Right renal pelvis (tissue), 4 donors: ENCODE measurements around the gene KIAA0930. TPM values are rescaled to one million over a fixed set of nuclear protein-coding genes. Genes with fewer than 3 reads are reported as not detected.
"Not testable (repeated sequence)": the region's sequence is repeated elsewhere in the genome, so short reads cannot be mapped to it uniquely, and the experiment has no call there.

ENCODE experiments used
- DNase-seq, 4 donors: peaks; one replicate each; pipeline ENCODE4 v3.0.0-alpha.2; 2013; ENCODE audit warnings: low read depth in 4 of 4, low spot score in 3 of 4, missing footprints in 1 of 4
- polyA plus RNA-seq, 4 donors: library from polyadenylated mRNA; unstranded; fragments of 120-200 nt; gene quantifications; one replicate each; pipeline ENCODE4 v1.2.1, GENCODE V29; 2013; ENCODE audit not compliant: insufficient read length in 4 of 4

KIAA0930 gene
- polyA plus RNA-seq, 4 donors = 18.3 to 24.9 (median 21.3) TPM

DNA sequence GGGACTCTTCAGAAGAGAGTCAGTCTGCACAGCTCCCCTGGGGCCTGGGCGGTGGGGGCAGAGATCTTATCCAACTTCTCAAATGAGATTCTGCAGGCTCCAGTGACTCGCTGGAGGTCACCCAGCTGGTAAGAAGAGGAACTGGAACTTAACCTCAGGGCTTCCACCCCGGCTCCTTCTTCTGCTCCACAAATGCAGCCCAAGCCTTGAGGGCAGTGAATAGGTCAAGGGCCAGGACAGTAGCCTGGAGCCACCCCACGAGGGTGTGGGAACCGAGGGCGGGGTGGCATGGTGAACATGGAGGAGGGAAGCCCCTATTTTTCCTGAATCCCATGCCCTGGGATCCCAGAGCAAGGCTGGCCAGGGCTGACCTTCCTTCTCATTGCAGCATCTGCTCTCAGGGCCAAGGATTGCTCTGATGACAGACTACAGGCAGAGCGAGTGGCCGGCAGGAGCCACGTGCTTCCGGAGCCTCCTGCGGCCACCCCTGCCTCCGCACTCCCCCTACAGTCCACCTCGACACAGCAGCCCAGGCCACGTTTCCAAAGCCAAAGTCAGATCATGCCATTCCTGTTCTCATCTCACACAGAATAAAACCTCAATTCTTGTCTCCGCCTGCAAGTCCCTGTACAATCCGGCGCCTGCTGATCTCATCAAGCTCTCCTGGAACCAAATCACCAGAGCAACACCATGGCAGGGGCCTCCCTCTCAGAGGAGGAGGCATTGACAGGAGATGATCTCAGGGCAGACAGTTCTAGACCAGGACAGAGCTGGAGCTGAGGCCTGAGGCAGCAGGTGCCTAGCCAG, 23.0 kb upstream of the KIAA0930 start:
- no peak for DNase-seq

DNA sequence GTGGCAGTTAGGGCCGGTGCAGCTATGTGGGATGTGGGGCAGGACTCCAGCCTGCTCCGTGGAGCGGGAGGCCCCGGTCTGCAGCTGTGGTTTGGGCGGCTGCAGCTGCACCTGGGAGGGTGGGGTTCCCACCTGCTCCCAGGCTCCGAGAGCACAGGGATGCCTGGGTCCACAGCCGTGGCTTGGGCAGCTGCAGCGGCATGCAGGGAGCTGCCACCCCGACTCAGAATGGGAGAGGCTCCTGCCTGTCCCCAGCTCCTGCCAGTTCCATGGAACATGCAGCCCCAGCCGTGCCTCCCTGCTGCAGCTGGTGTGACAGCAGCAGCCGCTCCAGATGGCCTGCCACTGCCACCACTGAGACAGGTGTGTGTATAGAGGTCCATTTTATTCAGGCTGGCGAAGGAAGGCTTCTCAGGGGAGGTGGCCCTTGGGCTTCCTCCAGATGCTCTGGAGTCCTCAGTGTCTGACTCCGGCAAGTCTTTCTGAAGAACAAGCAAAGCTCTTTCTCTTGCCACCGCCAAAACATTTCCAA, 22.3 kb upstream of the KIAA0930 start:
- DNase-seq = no peak

DNA sequence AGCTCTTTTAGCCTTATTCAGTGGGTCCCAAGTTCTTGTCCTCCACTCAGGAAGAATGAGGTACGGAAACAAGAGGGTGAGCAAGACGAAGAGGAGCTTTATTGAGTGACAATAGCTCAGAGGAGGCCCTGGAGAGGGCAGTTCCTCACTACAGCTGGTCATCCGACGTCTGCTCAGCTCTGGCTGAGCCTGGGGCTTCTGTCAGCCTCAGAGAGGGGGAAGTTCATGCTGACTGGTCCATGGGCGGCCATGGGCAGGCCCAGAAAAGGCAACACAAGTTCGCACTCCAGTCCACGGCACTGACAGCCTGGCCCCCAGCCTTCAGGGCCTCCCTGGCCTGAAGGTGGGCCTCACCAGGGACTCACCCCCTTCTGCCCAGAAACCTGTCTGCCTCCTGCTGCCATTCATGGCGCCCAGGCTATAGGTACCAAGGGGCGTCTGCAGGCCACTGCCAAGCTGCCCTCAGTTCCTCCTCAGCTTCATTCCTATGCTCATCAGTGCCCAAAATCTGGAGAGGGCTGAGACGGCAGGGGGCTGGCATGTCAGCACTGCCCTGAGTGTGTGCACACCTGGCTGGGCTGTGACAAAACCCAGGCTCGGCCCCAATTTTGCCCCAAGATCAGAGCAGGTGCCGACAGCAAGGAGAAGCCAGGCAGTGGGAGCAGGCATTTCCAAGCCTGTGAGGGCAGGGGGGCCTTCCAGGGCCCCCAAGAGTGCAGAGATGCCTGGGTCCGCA, 21.7 kb upstream of the KIAA0930 start:
- DNase-seq = no peak

DNA sequence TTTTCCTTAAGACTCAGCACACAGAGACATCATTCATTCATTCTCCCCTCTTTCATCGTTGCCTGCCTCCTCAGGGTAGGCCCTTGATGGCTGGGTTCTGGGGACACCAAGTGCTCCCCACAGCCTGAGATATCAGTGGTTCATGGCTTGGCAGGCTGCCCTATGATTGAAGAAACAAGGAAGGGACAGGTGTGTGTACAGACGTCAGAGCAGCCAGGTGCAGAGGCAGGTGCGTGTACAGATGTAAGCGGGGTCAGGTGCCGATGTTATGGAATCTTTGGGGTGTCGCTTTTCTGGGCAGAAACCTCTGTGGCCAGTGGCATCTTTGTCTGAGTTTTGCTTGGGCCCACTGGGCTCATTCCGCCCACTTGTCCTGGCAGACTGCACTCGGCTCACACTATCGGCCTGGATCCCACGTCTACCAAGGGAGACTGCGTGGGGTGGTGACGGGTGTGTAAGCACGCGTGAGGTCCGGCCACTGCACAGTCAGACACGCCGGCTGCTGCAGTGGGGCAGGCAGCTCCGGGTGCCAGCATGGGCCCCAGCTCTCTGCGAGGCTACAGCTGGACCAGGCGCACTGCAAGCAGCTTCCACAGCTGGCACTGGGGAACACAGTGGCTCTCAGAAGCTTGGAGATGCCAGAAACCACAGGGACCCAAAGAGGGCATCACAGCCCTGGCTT, 20.9 kb upstream of the KIAA0930 start:
- DNase-seq = no peak

DNA sequence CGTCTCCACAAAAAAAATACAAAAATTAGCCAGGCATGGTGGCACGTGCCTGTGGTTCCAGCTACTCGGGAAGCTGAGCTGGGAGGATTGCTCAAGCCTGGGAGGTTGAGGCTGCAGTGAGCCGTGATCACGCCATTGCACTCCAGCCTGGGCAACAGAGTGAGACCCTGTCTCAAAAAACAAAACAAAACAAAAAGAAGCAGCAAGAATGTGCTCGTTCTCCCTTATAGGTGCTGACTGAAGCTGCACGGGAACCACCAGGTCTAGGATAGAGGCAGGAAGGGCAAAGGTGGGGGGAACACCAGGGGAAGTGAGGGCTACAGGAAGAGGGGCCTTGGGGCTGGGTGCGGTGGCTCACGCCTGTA, 19.7 kb upstream of the KIAA0930 start:
- DNase-seq = not testable (repeated sequence)

DNA sequence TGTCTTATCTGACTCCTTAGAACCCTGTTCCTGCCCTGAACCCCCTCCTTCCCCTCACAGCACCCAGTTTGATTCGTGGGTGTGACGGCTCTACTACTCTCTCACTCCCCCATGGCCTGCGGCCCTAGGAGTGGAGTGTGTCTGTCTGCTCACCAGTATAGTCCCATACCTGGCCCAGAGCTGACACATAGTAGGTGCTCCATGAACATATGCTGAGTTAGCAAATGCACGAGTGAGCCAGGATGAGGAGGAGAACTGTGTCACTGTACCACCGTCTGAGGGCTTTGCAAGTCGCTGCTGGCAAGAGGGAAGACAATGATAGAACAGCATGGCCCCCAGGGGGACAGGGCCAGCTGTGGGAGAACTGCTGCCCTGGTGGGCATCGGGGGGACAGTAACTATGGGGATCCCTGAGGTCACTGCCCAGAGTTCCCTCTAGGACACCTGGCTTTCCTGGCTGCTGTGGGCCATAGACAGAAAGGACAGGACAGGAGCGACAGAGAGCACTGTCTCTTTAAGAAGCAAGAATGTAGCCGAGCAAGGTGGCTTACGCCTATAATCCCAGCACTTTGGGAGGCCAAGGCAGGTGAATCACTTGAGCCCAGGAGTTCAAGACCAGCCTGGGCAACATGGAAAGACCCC, 19.2 kb upstream of the KIAA0930 start:
- no peak for DNase-seq

DNA sequence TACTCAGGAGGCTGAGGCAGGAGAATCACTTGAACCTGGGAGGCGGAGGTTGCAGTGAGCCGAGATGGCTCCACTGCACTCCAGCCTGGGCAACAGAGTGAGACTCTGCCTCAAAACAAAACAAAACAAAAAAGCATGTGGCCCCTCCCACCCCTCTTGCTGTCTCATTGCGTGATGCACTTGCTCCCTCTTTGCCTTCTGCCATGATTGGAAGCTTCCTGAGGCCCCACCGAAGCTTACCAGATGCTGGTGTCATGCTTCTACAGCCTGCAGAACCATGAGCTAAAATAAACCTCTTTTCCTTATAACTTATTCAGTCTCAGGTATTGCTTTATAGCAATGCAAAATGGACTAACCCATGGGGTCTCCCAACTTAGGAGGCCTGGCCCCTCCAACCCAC, 17.2 kb upstream of the KIAA0930 start:
- DNase-seq = not testable (repeated sequence)

DNA sequence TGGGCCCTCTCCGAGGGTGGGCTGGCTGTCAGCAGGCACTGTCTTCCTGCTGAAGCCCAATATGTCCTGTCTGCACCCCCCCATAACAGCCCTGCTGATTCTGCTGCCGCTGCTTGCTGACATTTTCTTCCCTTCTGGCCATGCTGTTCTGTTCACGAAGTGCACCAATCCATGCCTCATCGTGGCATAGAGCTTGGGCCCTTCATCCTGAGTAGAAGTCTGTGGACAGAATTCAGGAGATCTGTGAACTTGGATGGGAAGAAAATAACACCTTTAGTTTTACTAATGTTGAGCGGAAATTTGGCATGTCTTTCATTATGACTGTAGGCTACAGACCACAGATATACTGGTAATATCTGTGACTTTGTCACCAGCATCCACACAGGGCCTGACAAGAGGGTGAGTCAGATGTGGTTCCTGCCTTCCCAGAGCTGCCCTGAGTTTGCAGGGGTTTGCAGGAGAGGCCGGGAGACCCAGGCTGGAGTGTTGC, 14.1 kb upstream of the KIAA0930 start:
- DNase-seq = no peak

DNA sequence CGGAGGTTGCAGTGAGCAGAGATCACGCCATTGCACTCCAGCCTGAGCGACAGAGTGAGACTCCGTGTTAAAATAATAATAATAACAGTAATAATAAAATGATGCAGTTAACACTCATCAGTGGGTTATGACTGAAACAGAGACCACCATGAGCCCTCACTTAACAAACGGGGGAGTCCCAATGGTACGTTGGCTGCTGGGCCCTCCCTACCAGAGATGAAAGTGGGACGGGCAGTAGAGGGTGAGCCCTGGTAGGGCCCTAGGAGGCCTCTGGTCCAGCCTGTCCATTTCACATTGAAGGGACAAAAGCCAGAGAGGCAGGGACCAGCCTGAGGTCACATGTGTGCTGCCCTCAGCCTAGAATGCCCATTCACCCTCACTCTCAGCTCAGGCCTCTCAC, 13.7 kb upstream of the KIAA0930 start:
- DNase-seq = no peak

DNA sequence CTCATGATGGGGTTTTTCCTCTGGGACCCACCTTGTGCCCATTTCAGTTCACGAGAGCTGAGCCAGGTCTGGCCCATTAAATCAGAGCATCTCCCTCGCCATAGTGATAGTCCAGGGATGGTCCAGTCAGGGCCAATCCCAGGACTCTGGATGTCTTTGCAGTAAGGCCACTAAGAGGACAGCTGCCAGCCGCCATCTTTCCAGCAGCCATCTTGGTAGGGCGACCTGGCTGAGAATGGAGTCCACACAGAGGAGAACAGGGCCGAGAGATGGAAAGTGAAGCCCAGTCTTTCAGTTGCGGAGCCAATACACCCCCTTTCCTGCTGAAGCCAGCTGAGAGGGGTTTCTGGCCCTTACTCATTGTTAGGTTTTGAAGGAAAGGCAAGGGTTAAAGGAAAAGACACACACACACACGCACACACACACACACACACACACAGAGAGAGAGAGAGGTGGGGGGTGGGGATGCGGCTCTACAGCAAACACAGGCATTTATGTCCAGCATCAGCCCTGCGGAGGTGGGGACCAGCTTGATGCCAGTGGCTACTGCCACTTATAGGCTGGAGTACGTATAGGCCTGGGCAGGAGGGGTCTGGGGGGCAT, 12.4 kb upstream of the KIAA0930 start:
- DNase-seq = no peak

DNA sequence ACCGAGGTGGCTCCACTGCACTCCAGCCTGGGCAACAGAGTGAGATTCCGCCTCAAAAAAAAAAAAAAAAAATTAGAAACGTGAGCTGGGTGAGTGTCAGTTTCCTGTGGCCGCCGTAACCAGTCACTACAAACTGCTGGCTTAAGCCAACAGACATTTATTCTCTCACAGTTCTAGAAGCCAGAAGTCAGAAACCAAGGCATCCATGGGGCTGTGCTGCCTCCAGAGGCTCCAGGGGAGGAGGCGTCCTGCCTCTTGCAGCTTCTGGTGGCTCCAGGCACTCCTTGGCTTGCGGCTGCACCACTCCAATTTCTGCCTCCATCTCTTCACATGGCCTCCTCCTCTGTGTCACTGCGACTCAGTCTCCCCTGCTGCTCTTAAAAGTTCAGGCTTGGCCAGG, 11.1 kb upstream of the KIAA0930 start:
- no peak for DNase-seq

DNA sequence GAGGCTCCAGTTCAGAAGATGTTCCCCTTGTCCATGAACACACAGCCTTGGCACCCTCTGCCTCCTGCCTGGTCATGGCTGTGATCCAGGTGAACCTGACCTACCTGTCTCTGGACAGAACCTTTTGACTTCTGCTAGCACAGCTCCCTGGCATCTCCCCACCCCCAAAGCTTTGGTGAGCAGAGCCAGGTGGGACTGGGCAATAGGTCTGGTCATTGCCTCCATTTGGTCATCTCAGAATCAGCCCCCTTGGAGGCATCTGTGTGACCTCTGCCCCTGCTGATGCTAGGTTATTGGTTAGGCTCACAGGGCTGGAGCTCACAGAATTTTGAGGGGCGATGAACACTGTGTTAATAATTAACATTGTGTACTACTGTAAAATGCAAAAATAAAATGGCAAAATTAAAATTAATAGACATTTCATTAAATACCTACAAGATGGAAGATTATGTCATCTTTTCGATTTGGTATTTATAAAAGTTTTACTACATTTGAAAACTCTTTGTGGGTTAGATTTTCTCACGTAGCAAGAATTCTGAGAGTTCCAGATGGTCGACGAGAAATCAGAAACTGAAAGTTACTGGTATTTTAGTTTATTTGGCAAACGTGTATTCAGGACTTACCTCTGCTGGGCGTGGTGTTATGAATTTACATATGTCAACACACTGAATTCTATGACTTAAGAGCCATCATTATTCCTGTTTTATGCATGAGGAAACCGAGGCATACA, 8.3 kb upstream of the KIAA0930 start:
- DNase-seq = no peak

DNA sequence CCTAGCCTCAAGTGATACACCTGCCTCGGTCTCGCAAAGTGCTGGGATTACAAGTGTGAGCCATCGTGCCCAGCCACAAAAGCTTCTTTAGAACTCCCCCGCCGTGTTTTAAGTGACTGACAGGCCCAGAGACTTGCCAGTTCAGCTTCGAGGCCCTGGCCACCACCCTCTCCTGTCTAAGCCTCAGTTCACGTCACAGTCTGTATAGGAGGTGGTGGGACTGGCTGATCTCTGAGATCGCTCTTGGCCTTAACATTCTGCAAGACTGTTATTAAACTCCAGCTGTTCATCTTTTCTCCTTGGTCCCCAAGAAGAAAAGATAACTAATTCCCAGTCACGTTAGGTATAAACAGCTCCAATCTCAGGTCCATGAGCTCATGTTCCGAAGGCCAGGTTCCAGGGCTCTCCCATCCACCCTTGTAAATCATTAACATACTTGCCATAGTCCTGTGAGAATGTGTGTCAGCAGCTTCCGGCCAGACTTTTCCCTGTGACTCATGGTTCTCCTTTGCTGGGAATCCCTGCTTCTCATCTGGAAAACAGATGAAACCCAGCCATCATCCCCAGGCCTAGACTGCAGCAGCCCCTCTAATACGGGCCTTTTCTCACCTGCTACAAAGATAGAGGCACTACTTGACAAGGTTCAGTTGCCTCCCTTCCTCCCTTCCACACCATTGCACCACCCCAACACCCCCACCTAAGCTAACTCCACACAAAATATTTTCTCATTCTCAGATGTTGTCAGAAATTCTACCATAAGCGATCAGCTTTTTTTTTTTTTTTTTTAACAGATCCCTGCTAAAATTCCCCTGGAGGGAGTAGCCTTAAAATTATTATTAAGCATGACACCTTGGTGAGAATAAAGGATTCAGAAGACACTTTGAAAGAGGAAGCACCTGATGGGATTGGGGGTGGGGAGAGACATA, 5.6 kb upstream of the KIAA0930 start:
- DNase-seq = peak in 2 of 4 donors; percentile 73 to 84

DNA sequence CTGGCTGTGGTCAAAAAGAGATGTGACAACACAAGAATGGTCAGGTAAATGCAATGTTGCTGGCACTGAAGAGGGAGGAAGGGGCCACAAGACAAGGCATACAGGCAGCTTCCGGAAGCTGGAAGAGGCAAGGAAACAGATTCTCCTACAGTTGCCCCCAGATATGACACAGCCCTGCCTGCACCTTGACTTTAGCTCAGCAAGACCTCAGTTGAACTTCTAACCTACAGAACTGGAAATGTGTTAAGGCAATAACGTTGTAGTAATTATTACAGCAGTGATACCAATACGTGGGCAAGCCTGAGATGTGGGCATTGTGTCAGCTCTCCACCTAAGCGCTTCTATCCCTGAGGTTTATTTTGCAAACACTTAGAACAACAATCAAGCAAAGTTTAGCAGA, 4.2 kb upstream of the KIAA0930 start:
- DNase-seq = no peak

DNA sequence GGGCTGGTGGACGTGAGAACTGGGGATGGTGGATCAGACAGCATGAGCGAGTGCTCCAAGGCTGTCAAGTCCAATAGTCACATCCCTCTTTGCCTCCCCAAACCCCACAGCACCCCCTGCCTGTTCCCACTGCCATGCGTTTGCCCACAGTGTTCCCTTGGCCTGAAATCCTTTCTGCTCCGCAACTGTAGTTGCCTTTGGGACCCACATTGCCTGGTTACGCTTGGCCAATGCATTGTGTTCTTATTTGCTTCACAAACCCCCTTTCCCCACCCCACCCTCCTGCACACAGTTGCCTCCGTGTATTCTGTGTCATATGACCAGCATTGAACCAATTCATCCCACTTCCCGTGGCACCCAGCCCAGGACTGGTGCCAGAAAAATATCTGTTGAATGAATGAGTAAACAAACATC, 2.1 kb upstream of the KIAA0930 start:
- no peak for DNase-seq

DNA sequence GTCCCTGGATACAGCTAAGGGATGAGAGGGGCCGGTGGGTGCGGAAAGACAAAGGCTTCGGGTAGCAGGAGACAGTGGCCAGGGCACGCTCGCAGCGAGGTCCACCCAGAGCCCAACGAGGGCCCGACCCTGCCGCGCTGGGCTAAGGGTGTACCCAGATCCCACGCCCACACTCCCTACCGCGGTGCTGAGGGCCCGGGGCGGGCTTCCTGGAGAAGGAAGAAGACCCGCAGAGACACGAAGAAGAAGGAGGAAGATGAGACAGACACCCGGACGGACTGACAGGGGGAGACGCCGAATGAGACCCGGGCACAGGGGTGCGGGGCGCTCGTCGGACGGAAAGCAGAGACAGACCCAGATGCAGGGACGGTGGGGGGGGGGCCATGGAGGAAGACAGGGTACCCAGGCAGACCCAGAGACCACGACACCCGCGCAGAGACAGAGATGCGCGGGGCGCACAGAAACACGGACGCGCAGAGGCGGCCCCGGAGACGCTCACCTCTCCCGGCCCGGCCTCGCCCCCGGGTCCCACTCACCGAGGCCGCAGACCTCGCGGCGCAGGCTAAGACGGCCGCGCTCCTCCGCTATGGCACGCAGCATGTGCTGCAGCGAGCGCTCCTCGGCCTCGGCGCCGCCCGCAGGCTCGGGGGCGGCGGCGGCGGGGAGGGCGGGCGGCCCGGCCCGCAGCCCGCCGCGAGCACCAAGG, 437 bp downstream of the KIAA0930 start:
- no peak for DNase-seq

DNA sequence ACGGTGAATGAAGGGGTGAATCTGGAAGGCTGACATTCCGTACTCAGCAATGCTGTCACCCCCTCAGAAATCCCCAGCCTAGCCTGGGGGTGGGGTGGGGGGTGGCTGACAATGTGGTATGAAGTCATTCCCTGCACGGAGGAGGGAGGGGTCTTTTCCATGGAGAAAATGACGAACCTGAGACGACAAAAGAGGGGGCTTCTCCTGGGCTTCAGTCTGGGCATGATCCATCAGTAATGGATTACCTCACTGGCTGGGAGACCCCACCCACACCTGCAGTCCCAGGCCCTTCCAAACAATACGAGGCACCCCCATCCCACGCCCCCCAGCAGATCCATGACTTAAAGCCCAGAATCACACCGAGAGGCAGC, 1.0 kb downstream of the KIAA0930 start:
- no peak for DNase-seq
